ENCODE measurements around the gene SF3A1.
A peak's percentile ranks its signal among the peaks of the same experiment; 100 is the strongest.

The SF3A1 gene

DNA sequence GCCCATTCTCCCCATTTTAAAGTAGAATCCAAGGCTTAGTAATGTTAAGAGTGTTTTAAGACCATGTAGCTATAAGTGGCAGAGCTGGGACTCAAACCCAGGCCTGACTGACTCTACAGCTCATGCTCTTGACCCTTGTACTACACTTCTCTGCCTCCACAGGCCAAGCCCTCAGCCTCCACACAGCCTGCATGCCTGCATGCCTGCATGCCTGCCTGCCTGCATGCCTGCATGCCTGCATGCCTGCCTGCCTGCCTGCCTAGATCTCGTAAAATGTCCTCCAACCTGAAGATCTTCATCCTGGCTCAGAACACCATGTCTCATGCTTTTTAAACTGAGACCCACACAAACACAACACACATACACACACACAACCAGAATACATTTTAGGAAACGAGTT lies 48.6 kb downstream of the SF3A1 start:
- DNase-seq (ENCODE audit: low read depth, low spot score) = no peak
- peak overlapping the region; percentile 65 for H3K27ac ChIP-seq

- no peak for DNase-seq (ENCODE audit: low read depth, low spot score)
- peak overlapping the region; percentile 86 for H3K27ac ChIP-seq
These were observed 49.6 kb downstream of the SF3A1 start for GRCh38 chr22:30307041-30307574.

- peak overlapping the region; percentile 86 for H3K27ac ChIP-seq
These were observed 50.1 kb downstream of the SF3A1 start for GRCh38 chr22:30306627-30307011.

GRCh38 chr22:30305906-30306626 lies 50.6 kb downstream of the SF3A1 start:
- DNase-seq (ENCODE audit: low read depth, low spot score) = no peak

More at GRCh38 chr22:30306627-30307011, 50.1 kb downstream of the SF3A1 start:
- DNase-seq (ENCODE audit: low read depth, low spot score) = no peak

DNA sequence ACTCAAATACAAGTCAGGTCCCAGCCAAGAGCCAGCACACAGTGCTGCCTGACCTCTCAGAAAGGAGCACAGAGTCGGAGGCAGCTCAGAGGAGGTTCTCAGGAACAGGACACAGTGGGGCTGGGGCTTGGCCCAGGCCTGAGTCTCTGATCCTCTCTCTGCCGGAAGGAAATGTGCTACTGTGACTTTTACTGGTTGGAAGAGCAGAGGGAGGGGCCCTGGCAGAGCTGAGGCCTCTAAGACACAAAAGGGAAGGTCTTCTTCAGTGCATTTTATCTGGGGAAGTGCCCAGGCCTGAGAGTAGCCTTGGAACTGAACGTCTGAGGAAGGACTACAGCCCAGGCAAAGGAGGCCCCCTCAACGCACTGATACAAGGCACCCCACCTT lies 51.2 kb downstream of the SF3A1 start:
- no peak for DNase-seq (ENCODE audit: low read depth, low spot score)
- H3K27ac ChIP-seq = peak overlapping the region; percentile 86

More at GRCh38 chr22:30305906-30306626, 50.6 kb downstream of the SF3A1 start:
- H3K27ac ChIP-seq = peak overlapping the region; percentile 86

DNA sequence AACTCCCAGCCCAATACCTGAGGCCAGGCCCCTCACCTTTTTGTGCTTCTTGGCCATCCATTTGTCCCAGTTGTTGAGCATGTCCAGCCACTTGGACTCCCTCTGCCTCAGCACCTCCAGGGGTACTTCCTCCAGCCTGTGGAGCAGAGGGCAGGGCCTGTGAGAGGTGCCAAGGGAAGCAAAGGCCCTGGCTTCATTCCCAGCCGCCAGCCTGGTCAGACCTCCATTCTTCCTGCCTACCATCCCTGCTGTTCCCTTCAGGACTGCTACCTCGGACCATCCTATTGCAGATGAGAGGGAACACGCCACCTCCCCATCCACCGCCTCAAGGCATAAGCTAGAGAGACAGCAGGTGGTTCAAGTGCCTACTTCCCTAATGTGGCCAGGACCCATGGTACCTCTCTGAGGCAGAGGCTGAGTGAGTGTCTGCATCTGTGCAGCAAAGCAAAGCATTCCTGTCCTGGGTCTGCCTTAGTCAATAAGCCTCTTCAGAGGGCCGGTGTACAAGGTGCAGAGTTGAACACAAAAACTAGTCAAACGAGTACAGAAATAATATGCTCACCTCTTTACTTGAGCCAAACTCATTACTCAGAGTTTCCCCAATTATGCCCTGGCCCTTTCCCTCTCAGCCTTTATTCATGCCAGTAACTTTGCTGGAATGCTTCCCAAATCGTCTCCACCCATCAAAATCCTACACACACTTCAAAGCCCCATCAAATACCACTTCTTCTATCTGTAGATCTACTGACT lies 52.0 kb downstream of the SF3A1 start:
- DNase-seq (ENCODE audit: low read depth, low spot score) = no peak
- peak overlapping the region; percentile 86 for H3K27ac ChIP-seq

DNA sequence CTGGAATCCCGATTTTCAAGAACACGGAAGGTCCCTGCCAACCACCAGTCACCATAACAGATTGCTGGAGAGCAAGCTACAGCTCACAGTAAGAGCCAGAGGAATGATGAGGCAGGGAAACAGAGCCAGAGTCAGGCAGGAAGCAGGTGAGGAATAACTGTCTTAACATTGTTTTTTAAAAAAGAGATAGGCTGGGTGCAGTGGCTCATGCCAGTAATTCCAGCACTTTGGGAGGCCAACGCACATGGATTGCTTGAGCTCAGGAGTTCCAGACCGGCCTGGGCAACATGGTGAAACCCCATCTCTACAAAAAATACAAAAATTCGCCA lies 53.9 kb downstream of the SF3A1 start:
- H3K27ac ChIP-seq = peak overlapping the region; percentile 86
- no peak for DNase-seq (ENCODE audit: low read depth, low spot score)

- H3K27ac ChIP-seq = peak overlapping the region; percentile 86
- no peak for DNase-seq (ENCODE audit: low read depth, low spot score)
These were observed 54.5 kb downstream of the SF3A1 start for GRCh38 chr22:30301995-30302809.

- no peak overlapping the region for H3K27ac ChIP-seq
- no peak for DNase-seq (ENCODE audit: low read depth, low spot score)
These were observed 57.4 kb downstream of the SF3A1 start for GRCh38 chr22:30299322-30299721.

GRCh38 chr22:30297991-30298701 lies 58.5 kb downstream of the SF3A1 start:
- H3K27ac ChIP-seq = peak overlapping the region; percentile 29
- peak; percentile 84 for DNase-seq (ENCODE audit: low read depth, low spot score)

GRCh38 chr22:30297276-30297990 lies 59.3 kb downstream of the SF3A1 start:
- H3K27ac ChIP-seq = no peak overlapping the region
- no peak for DNase-seq (ENCODE audit: low read depth, low spot score)

DNA sequence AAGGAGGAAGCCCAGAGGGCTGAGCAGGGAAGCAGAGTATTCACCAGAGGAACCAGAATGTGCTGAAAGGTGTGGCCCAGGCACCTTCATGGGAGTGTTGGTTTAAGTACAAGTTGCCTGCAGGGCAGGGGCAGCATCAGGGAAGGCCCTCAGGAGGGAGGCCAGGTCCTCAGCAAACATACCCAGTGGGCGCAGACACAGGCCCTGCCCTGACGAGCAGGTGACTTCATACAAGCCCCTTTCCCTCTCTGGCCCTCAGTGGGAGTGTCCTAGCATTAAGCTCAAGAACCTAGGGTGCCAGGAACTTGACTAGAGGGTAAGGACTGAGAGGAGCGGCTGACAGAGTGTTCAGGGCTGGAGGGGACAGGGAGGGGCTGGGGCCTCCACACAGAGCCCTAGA lies 59.9 kb downstream of the SF3A1 start:
- H3K27ac ChIP-seq = no peak overlapping the region
- no peak for DNase-seq (ENCODE audit: low read depth, low spot score)

DNA sequence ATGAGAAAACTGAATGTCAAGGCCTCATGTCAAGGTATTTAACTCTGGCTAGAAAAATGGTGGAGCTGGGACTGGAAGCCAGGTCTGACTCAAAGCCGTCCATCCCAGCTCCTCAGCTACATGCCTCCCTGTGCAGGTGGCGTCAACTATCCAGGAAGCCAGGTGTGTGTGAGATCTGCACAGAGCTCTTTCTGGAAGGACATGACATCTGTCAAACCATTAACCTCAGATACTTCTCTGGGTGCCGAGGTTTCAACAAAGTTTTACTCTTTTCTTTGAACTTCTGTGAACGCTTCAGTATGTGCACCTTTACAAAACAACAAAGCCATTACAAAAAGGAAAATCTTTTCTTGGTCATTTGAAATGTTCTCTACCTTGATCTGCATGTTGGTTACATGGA lies 60.4 kb downstream of the SF3A1 start:
- no peak for DNase-seq (ENCODE audit: low read depth, low spot score)
- H3K27ac ChIP-seq = no peak overlapping the region

DNA sequence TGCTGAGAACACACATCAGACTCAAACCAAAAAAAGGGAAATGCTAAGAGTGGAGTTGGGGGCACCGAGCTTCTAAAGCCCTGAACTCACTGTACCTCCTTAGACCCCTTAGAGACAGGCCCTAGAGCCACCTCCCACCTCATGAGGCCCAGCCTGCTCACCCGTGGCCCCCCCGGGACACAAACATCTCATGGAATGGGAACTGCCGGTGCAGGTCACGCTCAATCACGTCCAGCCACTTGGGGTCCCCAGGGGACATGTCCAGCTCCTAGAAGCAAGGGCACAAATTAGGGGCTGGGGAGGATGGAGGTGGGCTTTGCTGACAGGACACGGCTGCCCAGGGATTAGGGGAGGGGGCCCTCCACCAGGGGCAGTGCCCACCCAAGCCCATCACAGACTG lies 61.1 kb downstream of the SF3A1 start:
- no peak for DNase-seq (ENCODE audit: low read depth, low spot score)
- H3K27ac ChIP-seq = no peak overlapping the region

- no peak overlapping the region for H3K27ac ChIP-seq
- no peak for DNase-seq (ENCODE audit: low read depth, low spot score)
These were observed 61.9 kb downstream of the SF3A1 start for GRCh38 chr22:30294830-30295229.

- no peak overlapping the region for H3K27ac ChIP-seq
- no peak for DNase-seq (ENCODE audit: low read depth, low spot score)
These were observed 62.6 kb downstream of the SF3A1 start for GRCh38 chr22:30294066-30294465.

GRCh38 chr22:30293026-30293425 lies 63.7 kb downstream of the SF3A1 start:
- DNase-seq (ENCODE audit: low read depth, low spot score) = no peak
- no peak overlapping the region for H3K27ac ChIP-seq

DNA sequence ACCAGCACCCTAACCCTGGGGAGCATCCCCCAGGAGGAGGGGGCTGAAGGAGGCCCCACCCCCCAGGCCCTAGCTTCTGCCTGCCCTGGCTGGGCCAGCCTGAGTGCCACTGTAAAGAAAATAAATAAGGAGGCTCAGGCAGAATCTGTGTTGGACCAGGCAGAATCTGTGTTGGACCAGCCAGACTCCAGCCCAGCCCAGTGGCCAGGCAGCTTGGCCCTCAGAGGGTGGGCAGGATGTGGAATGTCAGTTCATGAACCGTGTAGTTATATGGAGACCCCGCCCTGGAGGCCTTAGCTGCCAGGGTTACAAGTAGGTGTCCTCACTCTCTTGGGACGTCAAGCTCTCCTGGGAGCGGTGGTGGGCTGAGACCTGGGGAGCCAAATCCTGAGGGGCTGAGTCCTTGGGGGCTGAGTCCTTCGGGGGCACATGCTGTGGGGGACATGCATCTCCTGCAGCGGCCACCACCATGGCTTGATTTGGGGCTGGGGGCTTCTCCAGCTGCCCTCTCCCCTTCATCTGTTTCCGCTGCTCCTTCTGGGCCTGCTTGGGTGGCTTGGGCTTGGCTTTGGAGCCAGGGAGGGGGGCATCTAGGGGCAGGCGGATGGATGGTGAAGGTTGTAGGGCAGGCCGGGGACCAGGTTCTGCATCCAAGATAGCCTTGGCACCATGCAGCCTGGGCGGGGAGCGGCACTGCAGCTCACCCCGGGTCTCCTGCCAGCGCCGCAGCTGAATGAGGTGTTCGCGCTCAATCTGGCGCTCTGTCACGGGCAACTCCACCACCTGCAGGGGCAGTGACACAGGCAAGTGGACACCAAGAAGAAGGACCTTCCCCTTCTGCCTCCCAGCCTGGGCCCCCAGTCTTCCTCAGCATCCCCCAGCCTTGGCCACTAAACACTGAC lies 64.4 kb downstream of the SF3A1 start:
- H3K27ac ChIP-seq = no peak overlapping the region
- DNase-seq (ENCODE audit: low read depth, low spot score) = no peak

All from epithelial cell of prostate (primary cell).